Measurements from ENCODE around the gene IRF4. TPM values are rescaled to one million over a fixed set of nuclear protein-coding genes. Genes with fewer than 3 reads are reported as not detected.

The IRF4 gene
- total RNA-seq, 4 donors from 2014 or later = 6.6 to 21.2 (median 8.8) TPM

DNA sequence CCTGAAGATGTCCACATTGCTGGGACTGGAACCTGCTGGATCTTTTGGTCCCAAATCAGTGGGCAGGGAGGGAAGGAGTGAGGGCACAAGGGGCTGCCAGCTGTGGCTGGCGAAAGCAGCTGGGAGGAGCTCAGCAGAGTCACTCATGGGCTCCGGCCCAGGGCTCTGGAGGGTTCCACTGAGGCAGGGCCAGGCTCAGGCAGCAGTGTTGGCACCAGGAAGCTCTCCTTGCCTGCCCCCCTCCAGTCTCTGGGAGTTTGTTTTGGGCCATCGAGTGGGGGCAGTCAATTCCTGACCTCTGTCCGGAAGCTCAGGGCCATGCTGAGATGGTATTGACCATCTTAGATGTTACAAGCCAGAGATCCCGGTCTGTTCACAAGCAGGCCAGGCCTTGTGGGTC, 39.1 kb upstream of the IRF4 start:
- intact Hi-C loops (cut with DNase I; ENCODE audit: low total_unique reads) = no loop called here
- H3K4me3 ChIP-seq (ENCODE audit: low read depth, poor library complexity, severe bottlenecking) = no peak overlapping the region
- 80 to 86% methylated on average over 5 of the region's 5 CpGs for WGBS, 2 donors
- DNase-seq (ENCODE audit: low spot score in 2 of 2) = no peak
- TF ChIP-seq, protein P1, sequence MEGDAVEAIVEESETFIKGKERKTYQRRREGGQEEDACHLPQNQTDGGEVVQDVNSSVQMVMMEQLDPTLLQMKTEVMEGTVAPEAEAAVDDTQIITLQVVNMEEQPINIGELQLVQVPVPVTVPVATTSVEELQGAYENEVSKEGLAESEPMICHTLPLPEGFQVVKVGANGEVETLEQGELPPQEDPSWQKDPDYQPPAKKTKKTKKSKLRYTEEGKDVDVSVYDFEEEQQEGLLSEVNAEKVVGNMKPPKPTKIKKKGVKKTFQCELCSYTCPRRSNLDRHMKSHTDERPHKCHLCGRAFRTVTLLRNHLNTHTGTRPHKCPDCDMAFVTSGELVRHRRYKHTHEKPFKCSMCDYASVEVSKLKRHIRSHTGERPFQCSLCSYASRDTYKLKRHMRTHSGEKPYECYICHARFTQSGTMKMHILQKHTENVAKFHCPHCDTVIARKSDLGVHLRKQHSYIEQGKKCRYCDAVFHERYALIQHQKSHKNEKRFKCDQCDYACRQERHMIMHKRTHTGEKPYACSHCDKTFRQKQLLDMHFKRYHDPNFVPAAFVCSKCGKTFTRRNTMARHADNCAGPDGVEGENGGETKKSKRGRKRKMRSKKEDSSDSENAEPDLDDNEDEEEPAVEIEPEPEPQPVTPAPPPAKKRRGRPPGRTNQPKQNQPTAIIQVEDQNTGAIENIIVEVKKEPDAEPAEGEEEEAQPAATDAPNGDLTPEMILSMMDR (IDR thresholded peaks at IDR 0.05) = no peak
- no peak for TF ChIP-seq POLR2A (IDR thresholded peaks at IDR 0.05)

GRCh38 chr6:352896-353470, 38.6 kb upstream of the IRF4 start:
- DNase-seq (ENCODE audit: low spot score in 2 of 2) = no peak
- WGBS, 2 donors = 80% methylated on average over 11 of the region's 11 CpGs
- no peak overlapping the region for H3K4me3 ChIP-seq (ENCODE audit: low read depth, poor library complexity, severe bottlenecking)
- intact Hi-C loops (cut with DNase I; ENCODE audit: low total_unique reads) = no loop called here
- TF ChIP-seq, protein P1 (IDR thresholded peaks at IDR 0.05) = no peak
- no peak for TF ChIP-seq POLR2A (IDR thresholded peaks at IDR 0.05)

- no peak for TF ChIP-seq POLR2A (IDR thresholded peaks at IDR 0.05)
- TF ChIP-seq, protein P1 (IDR thresholded peaks at IDR 0.05) = no peak
- DNase-seq (ENCODE audit: low spot score in 2 of 2) = no peak
- 83 to 86% methylated on average over 18 of the region's 18 CpGs for WGBS, 2 donors
- H3K4me3 ChIP-seq (ENCODE audit: low read depth, poor library complexity, severe bottlenecking) = no peak overlapping the region
- intact Hi-C loops (cut with DNase I; ENCODE audit: low total_unique reads) = no loop called here
These were observed 37.6 kb upstream of the IRF4 start for GRCh38 chr6:353642-354614.

DNA sequence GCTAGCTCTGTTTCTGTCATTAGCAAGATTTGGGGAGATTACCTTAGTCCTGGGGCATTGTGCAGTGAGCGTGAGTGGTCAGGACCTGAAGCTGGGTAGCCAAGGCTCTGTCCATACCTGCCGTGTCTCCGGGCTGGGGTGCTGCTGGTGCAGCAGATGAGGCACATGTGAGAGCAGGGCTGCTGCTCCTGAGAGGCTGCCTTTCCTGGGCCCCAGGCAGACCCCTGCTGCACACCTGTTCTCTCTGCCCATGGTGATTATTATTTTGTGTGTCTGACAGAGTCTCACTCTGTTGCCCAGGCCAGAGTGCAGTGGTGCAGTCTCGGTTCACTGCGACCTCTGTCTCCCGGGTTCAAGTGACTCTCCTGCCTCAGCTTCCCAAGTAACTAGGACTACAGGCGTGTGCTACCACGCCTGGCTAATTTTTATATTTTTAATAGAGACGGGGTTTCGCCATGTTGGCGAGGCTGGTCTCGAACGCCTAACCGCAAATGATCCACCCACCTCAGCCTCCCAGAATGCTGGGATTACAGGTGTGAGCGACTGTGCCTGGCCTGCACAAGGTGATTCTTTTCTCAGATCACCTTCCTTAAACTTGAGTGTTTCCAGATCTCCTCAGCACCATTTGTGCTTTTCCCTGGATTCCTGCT, 36.8 kb upstream of the IRF4 start:
- DNase-seq (ENCODE audit: low spot score in 2 of 2) = no peak
- intact Hi-C loops (cut with DNase I; ENCODE audit: low total_unique reads) = no loop called here
- TF ChIP-seq, protein P1 (IDR thresholded peaks at IDR 0.05) = no peak
- no peak for TF ChIP-seq POLR2A (IDR thresholded peaks at IDR 0.05)
- no peak overlapping the region for H3K4me3 ChIP-seq (ENCODE audit: low read depth, poor library complexity, severe bottlenecking)
- WGBS, 2 donors = 91 to 93% methylated on average over 15 of the region's 15 CpGs

DNA sequence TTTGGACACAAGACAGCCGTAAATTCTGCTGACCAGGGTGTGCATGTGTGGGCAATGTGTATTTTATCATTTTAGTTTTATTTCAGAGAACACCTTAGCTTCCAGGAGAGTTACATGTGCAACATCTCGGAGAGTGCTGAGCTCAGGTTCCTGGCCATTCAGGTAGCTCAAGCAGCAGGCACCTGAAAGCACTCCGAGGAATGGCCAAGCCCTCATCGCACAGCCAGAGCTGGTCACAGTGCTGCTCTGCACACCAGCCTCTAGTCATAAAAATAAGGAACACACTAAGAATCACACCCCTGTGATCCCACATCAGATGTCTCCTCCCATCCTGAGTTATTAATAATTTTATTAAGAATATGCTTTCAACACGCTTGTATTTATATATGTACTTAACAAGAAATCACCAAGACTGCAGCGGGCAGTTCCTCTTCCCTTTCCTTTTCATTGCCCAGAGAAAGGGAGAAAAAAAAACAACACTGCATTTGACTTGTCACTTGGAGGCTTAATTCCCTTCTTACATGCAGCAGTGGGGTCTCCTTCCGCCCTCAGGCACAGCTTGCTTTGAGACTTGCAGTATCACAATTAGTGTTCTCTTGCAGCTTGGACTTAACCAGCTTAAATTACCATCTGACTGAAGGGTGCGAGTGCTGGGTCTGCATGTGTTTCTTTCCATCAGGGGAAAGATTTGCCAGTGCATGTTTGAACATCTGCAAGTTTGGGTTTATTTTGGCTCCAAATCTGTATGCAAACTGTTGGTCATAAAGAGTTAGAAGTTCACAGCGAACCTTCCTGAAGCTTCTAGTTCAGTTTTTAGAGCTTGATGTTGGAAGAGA, 36.0 kb upstream of the IRF4 start:
- no peak for TF ChIP-seq POLR2A (IDR thresholded peaks at IDR 0.05)
- TF ChIP-seq, protein P1 (IDR thresholded peaks at IDR 0.05) = no peak
- DNase-seq (ENCODE audit: low spot score in 2 of 2) = no peak
- H3K4me3 ChIP-seq (ENCODE audit: low read depth, poor library complexity, severe bottlenecking) = no peak overlapping the region
- intact Hi-C loops (cut with DNase I; ENCODE audit: low total_unique reads) = no loop called here
- 78 to 83% methylated on average over 9 of the region's 9 CpGs for WGBS, 2 donors
